PC-9 (cell line): ENCODE measurements around the gene KL.

ENCODE experiments used
- EZH2 ChIP-seq: fragments of 200-600 bp; sonication (generic); IDR thresholded peaks from 2 replicates; pipeline ENCODE4 v1.8.0; 2017; ENCODE audit warnings: antibody characterized with exemption, low read depth
- TF ChIP-seq, protein P1 (sequence below): fragments of 200-600 bp; sonication (generic); conservative IDR thresholded peaks from 2 replicates; pipeline ENCODE4 v1.6.1; 2017; ENCODE audit warnings: mixed run types, antibody characterized with exemption, mild to moderate bottlenecking, moderate library complexity

DNA sequence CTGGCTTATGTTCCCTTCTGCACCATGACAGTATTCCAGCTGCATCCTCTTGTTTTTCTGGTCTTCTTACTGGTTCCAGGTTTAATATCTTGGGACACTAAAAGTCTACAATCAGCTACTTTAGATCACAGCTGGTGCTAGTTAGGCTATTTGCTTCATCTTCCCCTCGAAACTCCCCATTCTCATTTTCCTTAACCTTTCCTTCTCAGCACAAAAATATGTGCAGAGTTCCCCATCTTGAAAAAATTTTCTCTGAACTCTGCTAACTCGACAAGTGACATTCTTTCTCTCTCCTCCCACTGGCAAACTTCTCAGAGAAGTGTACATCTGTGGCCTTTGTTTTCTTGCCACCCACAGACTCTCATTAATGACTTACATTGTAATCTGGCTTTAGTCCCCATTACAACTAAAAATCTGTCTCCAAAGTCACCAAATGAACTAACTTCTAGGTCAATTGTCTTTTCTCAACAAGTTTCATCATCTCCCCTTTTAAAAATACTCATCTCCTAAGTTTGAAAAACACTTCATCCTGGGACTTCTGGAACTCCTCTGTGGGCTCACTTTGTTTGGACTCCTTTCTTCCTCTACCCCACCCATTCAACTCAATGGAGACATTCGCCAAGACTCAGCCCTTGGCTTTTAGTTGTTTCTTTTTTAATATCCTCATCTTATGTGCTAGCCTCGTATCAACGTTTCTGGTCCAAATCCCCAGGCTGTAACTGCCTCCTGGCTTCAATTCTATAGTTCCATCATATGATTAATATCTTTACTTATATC is 7.1 kb upstream of the KL start:
- TF ChIP-seq, protein P1, sequence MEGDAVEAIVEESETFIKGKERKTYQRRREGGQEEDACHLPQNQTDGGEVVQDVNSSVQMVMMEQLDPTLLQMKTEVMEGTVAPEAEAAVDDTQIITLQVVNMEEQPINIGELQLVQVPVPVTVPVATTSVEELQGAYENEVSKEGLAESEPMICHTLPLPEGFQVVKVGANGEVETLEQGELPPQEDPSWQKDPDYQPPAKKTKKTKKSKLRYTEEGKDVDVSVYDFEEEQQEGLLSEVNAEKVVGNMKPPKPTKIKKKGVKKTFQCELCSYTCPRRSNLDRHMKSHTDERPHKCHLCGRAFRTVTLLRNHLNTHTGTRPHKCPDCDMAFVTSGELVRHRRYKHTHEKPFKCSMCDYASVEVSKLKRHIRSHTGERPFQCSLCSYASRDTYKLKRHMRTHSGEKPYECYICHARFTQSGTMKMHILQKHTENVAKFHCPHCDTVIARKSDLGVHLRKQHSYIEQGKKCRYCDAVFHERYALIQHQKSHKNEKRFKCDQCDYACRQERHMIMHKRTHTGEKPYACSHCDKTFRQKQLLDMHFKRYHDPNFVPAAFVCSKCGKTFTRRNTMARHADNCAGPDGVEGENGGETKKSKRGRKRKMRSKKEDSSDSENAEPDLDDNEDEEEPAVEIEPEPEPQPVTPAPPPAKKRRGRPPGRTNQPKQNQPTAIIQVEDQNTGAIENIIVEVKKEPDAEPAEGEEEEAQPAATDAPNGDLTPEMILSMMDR, result no peak
- TF ChIP-seq EZH2, result no peak
